ENCODE measurements around the gene WDR47. TPM values are rescaled to one million over a fixed set of nuclear protein-coding genes. Genes with fewer than 3 reads are reported as not detected.
"Not testable (repeated sequence)": the region's sequence is repeated elsewhere in the genome, so short reads cannot be mapped to it uniquely, and the experiment has no call there.

The WDR47 gene
- total RNA-seq, 1 experiment from 2014 or later, result 8.0 TPM

- Histone ChIP-seq H3K36me3 (replicated peaks; ENCODE audit: control insufficient read depth, insufficient read depth, low read length) (peaks cover 2% of the 10 kb centered on the region), H3K4me3 (ENCODE audit: insufficient read depth, low read depth, low read length) (no peak overlapping the region), H3K27me3 (ENCODE audit: control insufficient read depth, insufficient read depth, low read length) (no peaks in the 10 kb centered on the region)
- DNase-seq, result no peak
Measured at GRCh38 chr1:109069294-109069693, 27.4 kb upstream of the WDR47 start.

DNA sequence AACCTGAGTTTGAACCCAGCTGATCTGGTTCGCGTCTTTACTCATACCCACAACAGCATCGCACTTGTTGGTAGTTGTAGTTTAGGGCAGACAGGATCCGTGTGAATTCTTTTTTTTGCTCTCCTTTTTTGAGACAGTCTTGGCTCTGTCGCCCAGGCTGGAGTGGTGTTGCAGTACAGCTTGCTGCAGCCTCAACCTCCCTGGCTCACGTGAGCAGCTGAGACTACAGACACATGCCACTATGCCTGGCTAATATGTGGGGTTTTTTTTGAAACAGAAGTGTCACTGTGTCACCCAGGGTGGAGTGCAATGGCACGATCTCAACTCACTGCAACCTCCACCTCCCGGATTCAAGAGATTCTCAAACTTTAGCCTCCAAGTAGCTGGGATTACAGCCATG is 26.0 kb upstream of the WDR47 start:
- Histone ChIP-seq H3K4me3 (ENCODE audit: insufficient read depth, low read depth, low read length) (no peak overlapping the region), H3K27me3 (ENCODE audit: control insufficient read depth, insufficient read depth, low read length) (no peaks in the 10 kb centered on the region), H3K36me3 (replicated peaks; ENCODE audit: control insufficient read depth, insufficient read depth, low read length) (peaks cover 2% of the 10 kb centered on the region)
- no peak for DNase-seq

GRCh38 chr1:109065137-109065536 is 23.2 kb upstream of the WDR47 start:
- DNase-seq, result no peak
- Histone ChIP-seq H3K27me3 (ENCODE audit: control insufficient read depth, insufficient read depth, low read length) (no peaks in the 10 kb centered on the region), H3K4me3 (ENCODE audit: insufficient read depth, low read depth, low read length) (no peak overlapping the region), H3K36me3 (replicated peaks; ENCODE audit: control insufficient read depth, insufficient read depth, low read length) (peaks cover 2% of the 10 kb centered on the region)

DNA sequence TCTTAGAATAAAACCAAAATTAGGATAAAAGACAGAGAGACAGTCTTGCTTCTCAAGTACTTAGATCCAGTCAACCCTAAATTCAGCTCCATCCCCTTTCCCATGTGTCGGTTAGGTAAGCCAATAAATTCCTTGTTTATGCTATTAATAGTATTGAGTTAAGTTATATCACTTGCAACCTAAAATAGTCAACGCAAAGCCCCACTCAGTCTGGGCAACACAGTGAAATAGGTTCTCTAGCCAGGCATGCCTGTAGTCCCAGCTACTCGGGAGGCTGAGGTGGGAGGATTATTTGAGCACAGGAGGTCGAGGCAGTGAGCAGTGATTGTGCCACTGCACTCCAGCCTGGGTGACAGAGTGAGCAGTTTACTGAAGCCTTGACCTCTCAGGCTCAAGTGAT is 19.3 kb upstream of the WDR47 start:
- DNase-seq, result no peak
- Histone ChIP-seq H3K4me3 (ENCODE audit: insufficient read depth, low read depth, low read length) (no peak overlapping the region), H3K27me3 (ENCODE audit: control insufficient read depth, insufficient read depth, low read length) (no peaks in the 10 kb centered on the region), H3K36me3 (replicated peaks; ENCODE audit: control insufficient read depth, insufficient read depth, low read length) (peaks cover 2% of the 10 kb centered on the region)

- Histone ChIP-seq H3K4me3 (ENCODE audit: insufficient read depth, low read depth, low read length) (no peak overlapping the region), H3K27me3 (ENCODE audit: control insufficient read depth, insufficient read depth, low read length) (no peaks in the 10 kb centered on the region)
- DNase-seq, result no peak
Measured at GRCh38 chr1:109060707-109061106, 18.8 kb upstream of the WDR47 start.

DNA sequence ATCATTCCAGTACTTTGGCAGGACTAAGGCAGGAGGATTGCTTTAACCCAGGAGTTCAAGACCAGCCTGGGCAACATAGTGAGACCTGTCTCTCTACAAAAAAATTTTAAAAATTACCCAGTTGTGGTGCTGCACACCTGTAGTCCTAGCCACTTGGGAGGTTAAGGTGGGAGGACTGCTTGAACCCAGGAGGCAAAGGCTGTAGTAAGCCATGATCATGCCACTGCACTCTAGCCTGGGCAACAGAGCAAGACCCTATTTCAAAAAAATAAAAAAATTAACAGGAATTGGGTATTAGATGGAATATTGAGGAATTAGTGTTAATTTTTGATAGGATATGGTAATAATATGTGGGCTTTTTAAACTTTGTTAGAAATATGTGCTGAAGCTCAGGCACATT is 17.1 kb upstream of the WDR47 start:
- Histone ChIP-seq H3K36me3 (replicated peaks; ENCODE audit: control insufficient read depth, insufficient read depth, low read length) (no peaks in the 10 kb centered on the region; the same call in 1 of the 2 replicates), H3K27me3 (ENCODE audit: control insufficient read depth, insufficient read depth, low read length) (no peaks in the 10 kb centered on the region), H3K4me3 (ENCODE audit: insufficient read depth, low read depth, low read length) (no peak overlapping the region)
- no peak for DNase-seq

More at GRCh38 chr1:109060707-109061106, 18.8 kb upstream of the WDR47 start:
- H3K36me3 ChIP-seq (replicated peaks; ENCODE audit: control insufficient read depth, insufficient read depth, low read length), result peaks cover 2% of the 10 kb centered on the region

DNA sequence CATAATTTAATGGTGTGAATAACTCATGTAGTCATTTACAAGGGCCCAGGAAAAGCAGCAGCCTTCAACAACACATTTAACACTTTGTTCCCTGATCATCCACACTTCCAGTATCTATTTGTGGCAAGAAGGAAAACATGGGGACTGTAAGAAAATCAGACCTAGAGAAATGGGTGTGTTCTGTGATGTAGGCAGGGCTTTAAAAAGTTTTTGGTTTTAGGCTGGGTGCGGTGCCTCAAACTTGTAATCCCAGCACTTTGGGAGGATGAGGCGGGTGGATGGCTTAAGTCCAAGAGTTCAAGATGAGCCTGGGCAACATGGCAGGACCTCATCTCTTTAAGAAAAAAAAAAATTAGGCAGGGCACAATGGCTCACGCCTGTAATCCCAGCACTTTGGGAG is 14.2 kb upstream of the WDR47 start:
- H3K27me3 ChIP-seq (ENCODE audit: control insufficient read depth, insufficient read depth, low read length), result no peaks in the 10 kb centered on the region
- DNase-seq, result no peak

DNA sequence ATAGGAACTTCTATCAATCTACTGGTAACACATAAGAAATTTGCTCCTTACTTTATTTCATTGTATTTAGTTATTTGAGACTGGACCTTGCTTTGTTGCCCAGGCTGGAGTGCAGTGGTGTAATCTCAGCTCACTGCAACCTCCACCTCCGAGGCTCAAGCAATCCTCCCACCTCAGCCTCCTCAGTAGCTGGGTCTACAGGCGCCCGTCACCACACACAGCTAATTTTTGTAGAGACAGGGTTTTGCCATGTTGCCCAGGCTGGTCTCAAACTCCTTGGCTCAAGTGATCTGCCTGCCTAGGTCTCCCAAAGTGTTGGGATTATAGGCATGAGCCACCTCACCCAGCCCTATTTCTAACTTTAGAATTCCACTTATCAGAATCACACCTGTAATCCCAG is 10.2 kb upstream of the WDR47 start:
- not testable (repeated sequence) for DNase-seq; H3K36me3 ChIP-seq (replicated peaks; ENCODE audit: control insufficient read depth, insufficient read depth, low read length); H3K4me3 ChIP-seq (ENCODE audit: insufficient read depth, low read depth, low read length); H3K27me3 ChIP-seq (ENCODE audit: control insufficient read depth, insufficient read depth, low read length)

More for the DNA sequence above, 14.2 kb upstream of the WDR47 start:
- H3K36me3 ChIP-seq (replicated peaks; ENCODE audit: control insufficient read depth, insufficient read depth, low read length), result no peaks in the 10 kb centered on the region
- H3K4me3 ChIP-seq (ENCODE audit: insufficient read depth, low read depth, low read length), result no peak overlapping the region

DNA sequence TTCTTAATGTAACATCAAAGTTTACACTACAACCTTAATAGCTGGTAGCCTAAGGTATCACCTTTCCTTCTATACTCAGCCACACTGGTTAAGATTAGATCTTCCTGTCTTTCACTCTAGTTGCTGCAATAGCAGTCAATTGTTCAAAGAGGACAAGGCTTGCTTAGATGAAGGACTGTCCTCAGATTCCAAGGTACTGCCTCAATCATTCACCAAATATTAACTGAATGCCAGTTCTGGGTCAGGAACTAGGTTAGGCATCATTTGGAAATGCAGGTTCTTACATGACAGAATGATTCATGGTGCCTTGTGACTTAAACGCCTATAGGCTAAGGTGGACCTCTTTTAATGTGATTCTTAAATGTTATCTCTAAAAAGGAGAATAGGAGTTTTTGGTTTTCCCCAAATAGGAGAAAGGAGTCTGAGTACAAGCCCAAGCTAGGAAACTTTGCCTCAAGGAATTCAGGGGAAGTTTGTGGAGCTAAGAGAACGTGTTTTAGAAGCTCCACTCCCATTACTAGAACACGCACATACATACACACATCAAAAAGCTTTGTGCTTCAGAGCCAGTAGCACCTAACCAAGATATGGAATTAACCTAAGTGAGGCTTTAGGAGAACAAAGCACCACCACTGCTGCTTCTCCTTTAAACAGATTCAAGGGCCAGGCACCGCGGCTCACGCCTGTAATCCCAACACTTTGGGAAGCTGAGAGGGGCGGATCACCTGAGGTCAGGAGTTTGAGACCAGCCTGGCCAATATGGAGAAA is 8.5 kb upstream of the WDR47 start:
- Histone ChIP-seq H3K4me3 (ENCODE audit: insufficient read depth, low read depth, low read length) (no peak overlapping the region), H3K36me3 (replicated peaks; ENCODE audit: control insufficient read depth, insufficient read depth, low read length) (no peaks in the 10 kb centered on the region), H3K27me3 (ENCODE audit: control insufficient read depth, insufficient read depth, low read length) (no peaks in the 10 kb centered on the region)
- DNase-seq, result no peak

- no peaks in the 10 kb centered on the region for H3K36me3 ChIP-seq (replicated peaks; ENCODE audit: control insufficient read depth, insufficient read depth, low read length)
- H3K4me3 ChIP-seq (ENCODE audit: insufficient read depth, low read depth, low read length), result no peak overlapping the region
- H3K27me3 ChIP-seq (ENCODE audit: control insufficient read depth, insufficient read depth, low read length), result no peaks in the 10 kb centered on the region
- no peak for DNase-seq
Measured at GRCh38 chr1:109048335-109048734, 6.4 kb upstream of the WDR47 start.

GRCh38 chr1:109047339-109047738 is 5.4 kb upstream of the WDR47 start:
- Histone ChIP-seq H3K4me3 (ENCODE audit: insufficient read depth, low read depth, low read length) (no peak overlapping the region), H3K36me3 (replicated peaks; ENCODE audit: control insufficient read depth, insufficient read depth, low read length) (no peaks in the 10 kb centered on the region), H3K27me3 (ENCODE audit: control insufficient read depth, insufficient read depth, low read length) (no peaks in the 10 kb centered on the region)
- no peak for DNase-seq

DNA sequence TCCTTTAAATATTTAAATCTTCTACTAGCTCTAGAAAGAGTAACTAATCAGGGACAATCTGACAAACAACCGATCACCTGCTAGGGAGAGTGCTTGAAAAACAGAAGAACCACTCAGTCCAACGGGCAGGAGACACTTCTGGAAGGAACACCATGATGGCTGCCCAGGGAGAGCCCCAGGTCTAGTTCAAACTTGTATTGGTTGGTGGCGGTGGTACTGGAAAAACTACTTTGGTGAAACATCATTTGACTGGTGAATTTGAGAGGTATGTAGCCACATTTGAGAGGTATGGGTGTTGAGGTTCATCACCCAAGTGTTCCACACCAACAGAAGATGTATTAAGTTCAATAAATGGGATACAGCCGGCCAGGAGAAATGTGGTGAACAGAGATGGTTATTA is 4.8 kb upstream of the WDR47 start:
- no peak for DNase-seq

DNA sequence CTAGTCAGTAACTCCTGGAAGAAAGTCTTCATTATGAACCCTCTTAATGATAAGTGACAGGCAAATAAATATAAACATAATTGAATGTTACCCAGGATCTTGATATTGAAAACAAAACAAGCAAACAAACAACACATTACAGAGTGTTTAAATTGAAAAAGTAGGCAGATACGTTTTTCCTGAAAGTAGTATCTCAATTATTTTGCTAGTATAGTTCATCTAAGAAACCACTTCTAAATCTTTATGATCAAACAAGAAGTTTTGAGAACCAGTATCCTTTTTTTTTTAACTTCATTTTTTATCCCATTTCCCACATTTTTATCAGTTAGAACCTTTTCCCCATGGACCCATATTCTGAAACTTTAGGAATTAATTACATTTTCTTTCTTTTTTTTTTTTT is 3.7 kb upstream of the WDR47 start:
- DNase-seq, result no peak
- Histone ChIP-seq H3K36me3 (replicated peaks; ENCODE audit: control insufficient read depth, insufficient read depth, low read length) (no peaks in the 10 kb centered on the region), H3K27me3 (ENCODE audit: control insufficient read depth, insufficient read depth, low read length) (no peaks in the 10 kb centered on the region), H3K4me3 (ENCODE audit: insufficient read depth, low read depth, low read length) (no peak overlapping the region)

More for the DNA sequence above, 4.8 kb upstream of the WDR47 start:
- Histone ChIP-seq H3K36me3 (replicated peaks; ENCODE audit: control insufficient read depth, insufficient read depth, low read length) (no peaks in the 10 kb centered on the region), H3K27me3 (ENCODE audit: control insufficient read depth, insufficient read depth, low read length) (no peaks in the 10 kb centered on the region), H3K4me3 (ENCODE audit: insufficient read depth, low read depth, low read length) (no peak overlapping the region)

GRCh38 chr1:109040989-109041620 is 797 bp downstream of the WDR47 start:
- DNase-seq, result peak; percentile 75
- no peaks in the 10 kb centered on the region; the same call in 1 of the 2 replicates for H3K27me3 ChIP-seq (ENCODE audit: control insufficient read depth, insufficient read depth, low read length)

GRCh38 chr1:109040627-109040988 is 1.3 kb downstream of the WDR47 start:
- Histone ChIP-seq H3K36me3 (replicated peaks; ENCODE audit: control insufficient read depth, insufficient read depth, low read length) (no peaks in the 10 kb centered on the region), H3K4me3 (ENCODE audit: insufficient read depth, low read depth, low read length) (peak overlapping the region; percentile 98), H3K27me3 (ENCODE audit: control insufficient read depth, insufficient read depth, low read length) (no peaks in the 10 kb centered on the region; the same call in 1 of the 2 replicates)
- no peak for DNase-seq

More at GRCh38 chr1:109040989-109041620, 797 bp downstream of the WDR47 start:
- no peaks in the 10 kb centered on the region for H3K36me3 ChIP-seq (replicated peaks; ENCODE audit: control insufficient read depth, insufficient read depth, low read length)
- H3K4me3 ChIP-seq (ENCODE audit: insufficient read depth, low read depth, low read length), result peak overlapping the region; percentile 98

Measured in H7 (cell line).